OCI-LY3 (cell line): ENCODE measurements around the gene TMEM222.

Source experiments
- EZH2phosphoT487 ChIP-seq: fragments of 200-600 bp; shearing (Covaris generic); IDR thresholded peaks from 2 replicates; pipeline ENCODE4 v1.6.1; 2018; ENCODE audit warnings: antibody characterized with exemption, mixed run types, low read depth
- TF ChIP-seq, protein P1 (sequence below): fragments of 200-600, 300-600 bp; sonication (generic); IDR thresholded peaks from 2 replicates; pipeline ENCODE4 v1.5.1; 2014; ENCODE audit warnings: antibody characterized with exemption, low read length, low read depth

DNA sequence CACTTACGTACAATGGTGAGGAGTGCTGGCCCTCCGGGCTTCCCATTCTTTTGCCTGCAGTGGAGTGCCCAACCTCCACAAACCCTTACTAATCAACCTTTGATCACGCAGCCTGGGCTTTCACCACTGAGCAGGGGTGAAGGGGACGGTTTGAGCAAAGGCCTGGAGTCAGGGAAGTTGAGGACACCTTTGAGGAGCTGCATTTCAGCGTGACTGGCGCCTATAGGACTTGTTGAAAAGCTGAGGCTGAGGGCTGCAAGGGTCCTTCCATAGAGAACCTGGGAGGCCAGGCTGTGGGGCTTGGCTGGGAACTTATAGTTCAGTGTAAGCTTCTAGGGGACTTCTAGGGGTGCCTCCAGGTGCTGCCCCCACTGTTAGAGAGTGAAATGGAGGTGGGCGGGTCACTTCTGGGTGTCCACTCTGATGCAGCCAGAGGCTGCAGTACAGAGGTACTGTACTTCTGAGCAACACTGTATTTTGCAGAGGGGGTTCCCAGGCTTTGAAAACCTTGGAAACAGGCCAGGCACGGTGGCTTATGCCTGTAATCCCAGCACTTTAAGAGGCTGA lies 29.7 kb downstream of the TMEM222 start:
- no peak for TF ChIP-seq EZH2phosphoT487
- TF ChIP-seq, protein P1, sequence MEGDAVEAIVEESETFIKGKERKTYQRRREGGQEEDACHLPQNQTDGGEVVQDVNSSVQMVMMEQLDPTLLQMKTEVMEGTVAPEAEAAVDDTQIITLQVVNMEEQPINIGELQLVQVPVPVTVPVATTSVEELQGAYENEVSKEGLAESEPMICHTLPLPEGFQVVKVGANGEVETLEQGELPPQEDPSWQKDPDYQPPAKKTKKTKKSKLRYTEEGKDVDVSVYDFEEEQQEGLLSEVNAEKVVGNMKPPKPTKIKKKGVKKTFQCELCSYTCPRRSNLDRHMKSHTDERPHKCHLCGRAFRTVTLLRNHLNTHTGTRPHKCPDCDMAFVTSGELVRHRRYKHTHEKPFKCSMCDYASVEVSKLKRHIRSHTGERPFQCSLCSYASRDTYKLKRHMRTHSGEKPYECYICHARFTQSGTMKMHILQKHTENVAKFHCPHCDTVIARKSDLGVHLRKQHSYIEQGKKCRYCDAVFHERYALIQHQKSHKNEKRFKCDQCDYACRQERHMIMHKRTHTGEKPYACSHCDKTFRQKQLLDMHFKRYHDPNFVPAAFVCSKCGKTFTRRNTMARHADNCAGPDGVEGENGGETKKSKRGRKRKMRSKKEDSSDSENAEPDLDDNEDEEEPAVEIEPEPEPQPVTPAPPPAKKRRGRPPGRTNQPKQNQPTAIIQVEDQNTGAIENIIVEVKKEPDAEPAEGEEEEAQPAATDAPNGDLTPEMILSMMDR = no peak
